Spinal cord (tissue), 10 donors: ENCODE measurements around the gene VWA3B. TPM values are rescaled to one million over a fixed set of nuclear protein-coding genes. Genes with fewer than 3 reads are reported as not detected.

Experiments used
- DNase-seq, 6 donors: peaks; one replicate each; pipeline versions ENCODE4 v3.0.0 to v3.0.0-alpha.2; 2013 to 2015; ENCODE audit warnings: low spot score in 6 of 6, low read depth in 4 of 6
- H3K27ac ChIP-seq: one replicate; pipeline ENCODE4 v1.5.1; 2013; ENCODE audit warnings: low read depth, low read length, control low read depth
- H3K27me3 ChIP-seq: one replicate; pipeline ENCODE4 v1.6.1; 2013; ENCODE audit warnings: low read length; ENCODE audit not compliant: control insufficient read depth, insufficient read depth
- H3K36me3 ChIP-seq: one replicate; pipeline ENCODE4 v1.6.1; 2013; ENCODE audit warnings: low read length; ENCODE audit not compliant: control insufficient read depth, insufficient read depth
- H3K4me1 ChIP-seq: one replicate; pipeline ENCODE4 v1.6.1; 2013; ENCODE audit warnings: low read length; ENCODE audit not compliant: control insufficient read depth, insufficient read depth
- H3K4me3 ChIP-seq: one replicate; pipeline ENCODE4 v1.5.1; 2013; ENCODE audit warnings: low read depth, low read length, control low read depth
- H3K9me3 ChIP-seq: one replicate; pipeline ENCODE4 v1.6.1; 2013; ENCODE audit warnings: low read length; ENCODE audit not compliant: control insufficient read depth, insufficient read depth
- WGBS: methylation state at CpG from one replicate; pipeline ENCODE4 v1.1.5; 2013; ENCODE audit warnings: missing lambda C conversion rate; ENCODE audit not compliant: insufficient coverage; 5-methylcytosine and 5-hydroxymethylcytosine counted together
- polyA plus RNA-seq, 2 donors: library from polyadenylated mRNA; unstranded; fragments of 120-200 nt; gene quantifications; one replicate each; pipeline ENCODE4 v1.2.1, GENCODE V29; 2013; ENCODE audit not compliant: insufficient read length in 2 of 2
- total RNA-seq, 2 donors: library from RNA; depleted of rRNA in 1 of 2; stranded (reverse); fragments of 120-200 nt in 1 of 2; fragments of >200 nt in 1 of 2; gene quantifications; one replicate each; pipeline versions ENCODE4 v1.2.3 to v1.2.4, GENCODE V29; 2013 to 2014
- donor health status: healthy.

VWA3B gene
- total and polyA plus RNA-seq, 4 donors = 1.5 to 5.9 (median 3.3) TPM

GRCh38 chr2:98216616-98217015, 129.6 kb downstream of the VWA3B start:
- no peaks in the 10 kb centered on the region for H3K36me3 ChIP-seq
- 88% methylated on average over 1 of the region's 4 CpGs for WGBS
- H3K4me1 ChIP-seq = peaks cover 4% of the 10 kb centered on the region
- H3K4me3 ChIP-seq = no peak overlapping the region
- no peaks in the 10 kb centered on the region for H3K27me3 ChIP-seq
- DNase-seq = no peak
- H3K27ac ChIP-seq = no peak overlapping the region
- no peaks in the 10 kb centered on the region for H3K9me3 ChIP-seq

GRCh38 chr2:98219152-98219551, 132.2 kb downstream of the VWA3B start:
- Histone ChIP-seq H3K9me3 (no peaks in the 10 kb centered on the region), H3K27me3 (no peaks in the 10 kb centered on the region), H3K4me3 (no peak overlapping the region), H3K4me1 (no peaks in the 10 kb centered on the region), H3K27ac (no peak overlapping the region), H3K36me3 (no peaks in the 10 kb centered on the region)
- 100% methylated on average over 2 of the region's 3 CpGs for WGBS
- DNase-seq = no peak

- no peaks in the 10 kb centered on the region for H3K9me3 ChIP-seq
- peak in 1 of 6 donors; percentile 15 for DNase-seq
- 71% methylated on average over 2 of the region's 2 CpGs for WGBS
- no peaks in the 10 kb centered on the region for H3K36me3 ChIP-seq
- no peak overlapping the region for H3K27ac ChIP-seq
- peaks cover 6% of the 10 kb centered on the region for H3K4me1 ChIP-seq
- H3K4me3 ChIP-seq = no peak overlapping the region
- no peaks in the 10 kb centered on the region for H3K27me3 ChIP-seq
These were observed 147.0 kb downstream of the VWA3B start for GRCh38 chr2:98233941-98234340.

GRCh38 chr2:98234776-98235175, 147.8 kb downstream of the VWA3B start:
- no peaks in the 10 kb centered on the region for H3K36me3 ChIP-seq
- no CpG with 5 or more reads among the region's 2 CpGs for WGBS

GRCh38 chr2:98236935-98237334, 150.0 kb downstream of the VWA3B start:
- Histone ChIP-seq H3K4me1 (peaks cover 15% of the 10 kb centered on the region), H3K36me3 (no peaks in the 10 kb centered on the region), H3K27me3 (no peaks in the 10 kb centered on the region), H3K27ac (no peak overlapping the region), H3K9me3 (no peaks in the 10 kb centered on the region), H3K4me3 (no peak overlapping the region)
- DNase-seq = no peak
- 97% methylated on average over 10 of the region's 11 CpGs for WGBS

More at GRCh38 chr2:98234776-98235175, 147.8 kb downstream of the VWA3B start:
- Histone ChIP-seq H3K9me3 (no peaks in the 10 kb centered on the region), H3K27ac (no peak overlapping the region), H3K4me3 (no peak overlapping the region), H3K4me1 (peaks cover 6% of the 10 kb centered on the region), H3K27me3 (no peaks in the 10 kb centered on the region)
- DNase-seq = peak in 1 of 6 donors; percentile 55

- H3K9me3 ChIP-seq = no peaks in the 10 kb centered on the region
- DNase-seq = no peak
- no peaks in the 10 kb centered on the region for H3K36me3 ChIP-seq
- peaks cover 9% of the 10 kb centered on the region for H3K4me1 ChIP-seq
- no peaks in the 10 kb centered on the region for H3K27me3 ChIP-seq
- no peak overlapping the region for H3K27ac ChIP-seq
- no peak overlapping the region for H3K4me3 ChIP-seq
- 85% methylated on average over 2 of the region's 3 CpGs for WGBS
These were observed 153.9 kb downstream of the VWA3B start for GRCh38 chr2:98240786-98241398.

GRCh38 chr2:98241592-98241991, 154.6 kb downstream of the VWA3B start:
- Histone ChIP-seq H3K9me3 (no peaks in the 10 kb centered on the region), H3K4me1 (peaks cover 9% of the 10 kb centered on the region), H3K36me3 (no peaks in the 10 kb centered on the region), H3K4me3 (no peak overlapping the region), H3K27me3 (no peaks in the 10 kb centered on the region), H3K27ac (no peak overlapping the region)
- DNase-seq = peak in 1 of 6 donors; percentile 24
- 24% methylated on average over 2 of the region's 2 CpGs for WGBS

GRCh38 chr2:98242003-98242402, 155.0 kb downstream of the VWA3B start:
- WGBS = 37% methylated on average over 3 of the region's 5 CpGs
- Histone ChIP-seq H3K4me1 (peaks cover 9% of the 10 kb centered on the region), H3K36me3 (no peaks in the 10 kb centered on the region), H3K4me3 (no peak overlapping the region), H3K27ac (no peak overlapping the region), H3K27me3 (no peaks in the 10 kb centered on the region), H3K9me3 (no peaks in the 10 kb centered on the region)
- peak in 4 of 6 donors; percentile 38 to 83 (median 62) for DNase-seq

GRCh38 chr2:98245491-98245890, 158.5 kb downstream of the VWA3B start:
- no peak for DNase-seq
- H3K27me3 ChIP-seq = no peaks in the 10 kb centered on the region
- no peak overlapping the region for H3K27ac ChIP-seq
- H3K36me3 ChIP-seq = no peaks in the 10 kb centered on the region
- H3K4me1 ChIP-seq = peaks cover 9% of the 10 kb centered on the region
- H3K4me3 ChIP-seq = no peak overlapping the region
- 92% methylated on average over 2 of the region's 4 CpGs for WGBS
- peaks cover 7% of the 10 kb centered on the region for H3K9me3 ChIP-seq

- Histone ChIP-seq H3K4me1 (no peaks in the 10 kb centered on the region), H3K27ac (no peak overlapping the region), H3K9me3 (peaks cover 7% of the 10 kb centered on the region), H3K27me3 (no peaks in the 10 kb centered on the region), H3K4me3 (no peak overlapping the region), H3K36me3 (no peaks in the 10 kb centered on the region)
- no peak for DNase-seq
These were observed 160.4 kb downstream of the VWA3B start for GRCh38 chr2:98247383-98247782.
